Fibroblast of skin of left quadriceps (primary cell): ENCODE measurements around the gene MFSD8.
"Not testable (repeated sequence)": the region's sequence is repeated elsewhere in the genome, so short reads cannot be mapped to it uniquely, and the experiment has no call there.

ENCODE experiments used
- DNase-seq, 2 experiments: peaks; one replicate each; pipeline ENCODE4 v3.0.0-alpha.2; 2013; ENCODE audit warnings: low read depth in 2 of 2

The MFSD8 gene, protein sequence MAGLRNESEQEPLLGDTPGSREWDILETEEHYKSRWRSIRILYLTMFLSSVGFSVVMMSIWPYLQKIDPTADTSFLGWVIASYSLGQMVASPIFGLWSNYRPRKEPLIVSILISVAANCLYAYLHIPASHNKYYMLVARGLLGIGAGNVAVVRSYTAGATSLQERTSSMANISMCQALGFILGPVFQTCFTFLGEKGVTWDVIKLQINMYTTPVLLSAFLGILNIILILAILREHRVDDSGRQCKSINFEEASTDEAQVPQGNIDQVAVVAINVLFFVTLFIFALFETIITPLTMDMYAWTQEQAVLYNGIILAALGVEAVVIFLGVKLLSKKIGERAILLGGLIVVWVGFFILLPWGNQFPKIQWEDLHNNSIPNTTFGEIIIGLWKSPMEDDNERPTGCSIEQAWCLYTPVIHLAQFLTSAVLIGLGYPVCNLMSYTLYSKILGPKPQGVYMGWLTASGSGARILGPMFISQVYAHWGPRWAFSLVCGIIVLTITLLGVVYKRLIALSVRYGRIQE

GRCh38 chr4:127965062-127965802, at the start of gene MFSD8, which contains the start of gene ABHD18:
MFSD8 (minus strand) TSS chr4:127965173; CDS start chr4:127965133, 40 bp downstream.
ABHD18 (plus strand) TSS chr4:127965406; CDS start chr4:127982956, 17,550 bp downstream.
- peak; percentile 96 to 97 for DNase-seq

GRCh38 chr4:128009428-128009827, 44.5 kb upstream of the MFSD8 start:
- no peak for DNase-seq

- DNase-seq, result no peak
Measured at GRCh38 chr4:128006592-128006991, 41.6 kb upstream of the MFSD8 start.

DNA sequence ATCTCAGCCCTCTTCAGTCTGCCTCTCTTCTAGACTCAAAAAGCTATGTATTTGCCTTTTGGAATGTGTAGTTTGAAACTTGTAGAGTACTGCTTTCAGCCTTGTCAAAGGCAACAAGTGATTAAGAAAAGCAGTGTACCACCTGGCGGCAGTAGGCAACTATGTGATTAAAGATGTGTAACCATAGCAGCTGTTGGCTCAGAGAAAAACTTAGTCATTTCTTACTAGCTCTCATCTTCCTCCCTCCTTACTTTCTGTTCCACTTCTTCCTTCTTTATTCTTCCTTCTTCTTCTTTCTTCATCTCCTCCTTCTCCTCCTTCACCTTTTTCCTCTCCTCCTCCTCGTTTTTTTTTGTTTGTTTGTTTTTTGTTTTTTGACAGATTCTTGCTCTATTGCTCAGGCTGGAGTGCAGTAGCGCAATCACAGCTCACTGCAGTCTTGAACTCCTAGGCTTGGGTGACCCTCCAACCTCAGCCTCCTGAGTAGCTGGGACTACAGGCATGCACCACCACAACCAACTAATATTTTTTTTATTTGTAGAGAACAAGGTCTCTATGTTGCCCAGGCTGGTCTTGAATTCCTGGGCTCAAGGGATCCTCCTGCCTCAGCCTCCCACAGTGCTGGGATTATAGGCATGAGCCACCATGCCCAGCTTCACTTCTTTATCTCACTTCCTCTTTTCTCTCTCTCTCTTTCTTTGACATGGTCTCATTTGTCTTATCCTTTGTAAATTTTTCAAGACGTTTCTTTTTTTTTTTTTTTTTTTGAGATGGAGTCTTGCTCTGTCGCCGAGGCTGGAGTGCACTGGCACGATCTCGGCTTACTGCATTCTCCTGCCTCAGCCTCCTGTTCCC, 32.8 kb upstream of the MFSD8 start:
- DNase-seq, result no peak

GRCh38 chr4:127996521-127996920, 31.5 kb upstream of the MFSD8 start:
- not testable (repeated sequence) for DNase-seq

DNA sequence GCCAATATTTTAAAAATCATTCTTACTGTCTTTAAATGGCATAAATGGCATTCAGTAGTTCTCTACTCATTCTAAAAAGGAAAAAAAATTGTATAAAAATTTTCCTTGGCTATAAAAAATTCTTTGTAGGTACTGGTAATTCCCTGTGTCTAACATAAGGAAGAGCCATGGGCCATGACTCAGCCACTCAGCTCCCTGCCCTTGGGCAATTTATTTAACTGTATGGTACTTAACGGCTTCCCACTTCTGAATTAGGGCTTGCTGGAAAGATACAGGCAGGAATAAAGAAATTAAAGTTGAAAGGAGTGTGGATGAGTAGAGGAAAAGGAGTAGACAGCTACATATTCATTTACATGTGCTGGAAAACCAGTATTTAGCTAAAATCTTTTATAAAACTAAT, 30.8 kb upstream of the MFSD8 start:
- DNase-seq, result no peak

DNA sequence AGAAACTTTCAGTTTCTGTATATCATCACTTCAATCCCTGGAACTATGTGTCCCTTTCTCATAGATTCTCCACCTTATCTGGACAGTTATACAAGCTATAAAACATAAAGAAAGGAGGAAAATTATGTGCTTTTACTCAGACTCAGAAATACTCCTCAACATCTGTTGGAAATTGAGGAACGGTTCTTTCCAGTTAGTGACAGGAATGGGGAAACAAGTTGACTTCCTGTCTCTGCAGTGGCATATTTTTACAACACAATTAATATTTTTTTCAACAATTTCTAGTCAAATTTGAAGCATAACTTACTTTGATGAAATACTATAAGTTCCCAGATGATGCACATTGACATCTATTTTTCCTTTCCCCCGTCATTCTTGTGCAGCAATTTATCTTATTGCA, 28.2 kb upstream of the MFSD8 start:
- DNase-seq, result no peak

GRCh38 chr4:127988638-127989037, 23.7 kb upstream of the MFSD8 start:
- no peak for DNase-seq

DNA sequence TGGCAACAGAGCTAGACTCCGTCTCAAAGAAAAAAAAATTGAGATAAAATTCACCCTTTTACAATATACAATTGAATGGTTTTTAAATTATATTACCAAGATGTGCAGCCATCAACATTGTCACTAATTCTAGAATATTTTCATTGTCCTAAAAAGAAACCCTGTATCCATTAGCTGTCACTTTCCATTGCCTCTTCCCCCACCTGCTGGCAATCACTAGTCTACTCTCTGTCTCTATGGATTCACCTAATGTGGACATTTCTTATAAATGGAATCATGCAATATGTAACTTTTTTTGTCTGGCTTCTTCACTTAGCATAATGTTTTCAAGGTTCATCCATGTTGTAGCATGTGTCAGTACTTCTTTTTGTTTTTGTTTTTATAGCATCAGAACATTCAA, 21.0 kb upstream of the MFSD8 start:
- no peak for DNase-seq

GRCh38 chr4:127982445-127982844, 17.5 kb upstream of the MFSD8 start:
- no peak for DNase-seq

- no peak for DNase-seq
Measured at GRCh38 chr4:127978930-127979329, 14.0 kb upstream of the MFSD8 start.

- DNase-seq, result no peak
Measured at GRCh38 chr4:127975121-127975770, 10.3 kb upstream of the MFSD8 start.

- not testable (repeated sequence) for DNase-seq
Measured at GRCh38 chr4:127970925-127971324, 6.0 kb upstream of the MFSD8 start.

DNA sequence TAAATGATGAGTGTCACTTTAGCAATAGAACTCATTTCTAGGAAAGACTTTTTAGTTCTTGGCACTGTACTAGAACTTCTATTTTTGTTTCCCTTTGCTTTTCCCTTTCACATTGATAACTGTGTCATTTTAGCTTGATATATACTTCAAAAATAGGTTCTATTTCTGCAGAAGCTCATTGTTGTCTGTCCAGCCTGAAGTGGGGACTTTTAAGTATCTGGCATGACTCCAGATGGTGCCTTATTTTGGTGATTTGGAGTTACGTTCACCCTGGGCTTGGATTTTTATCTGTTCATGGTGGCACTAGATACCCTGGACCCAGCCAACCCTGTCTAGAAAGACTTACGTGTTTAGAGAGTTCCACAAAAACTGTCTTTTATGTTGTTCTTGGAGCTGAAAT, 3.6 kb upstream of the MFSD8 start:
- no peak for DNase-seq

DNA sequence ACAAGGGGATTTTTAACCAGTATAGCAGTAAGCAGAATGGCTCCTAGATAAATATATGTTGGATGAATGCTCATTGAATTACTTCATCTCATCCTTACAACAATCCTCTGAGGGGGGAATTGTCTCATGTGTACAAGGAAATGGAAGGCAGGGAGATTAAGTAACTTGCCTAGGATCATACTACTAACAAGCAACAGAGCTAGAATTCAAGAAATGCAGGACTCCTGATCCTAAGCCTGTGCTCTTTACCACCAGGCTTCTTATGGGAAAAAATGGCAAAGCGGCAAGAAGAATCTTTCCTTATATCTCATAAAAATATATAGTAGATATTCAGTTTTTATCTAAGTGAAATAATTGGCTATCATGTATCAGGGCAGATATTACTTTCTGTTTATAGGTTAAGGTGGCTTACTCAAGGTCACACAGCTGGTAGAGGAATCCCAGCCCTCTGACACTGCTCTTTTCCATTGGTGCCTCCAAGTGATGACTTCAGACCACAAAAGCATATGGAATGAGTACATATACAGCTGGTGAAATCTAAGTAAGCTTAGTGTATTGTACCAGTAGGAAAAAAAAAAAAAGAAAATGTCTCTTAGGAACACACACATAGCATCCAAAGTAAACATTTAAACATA, 2.3 kb upstream of the MFSD8 start:
- DNase-seq, result no peak

- no peak for DNase-seq
Measured at GRCh38 chr4:127965803-127966175, 816 bp upstream of the MFSD8 start.

DNA sequence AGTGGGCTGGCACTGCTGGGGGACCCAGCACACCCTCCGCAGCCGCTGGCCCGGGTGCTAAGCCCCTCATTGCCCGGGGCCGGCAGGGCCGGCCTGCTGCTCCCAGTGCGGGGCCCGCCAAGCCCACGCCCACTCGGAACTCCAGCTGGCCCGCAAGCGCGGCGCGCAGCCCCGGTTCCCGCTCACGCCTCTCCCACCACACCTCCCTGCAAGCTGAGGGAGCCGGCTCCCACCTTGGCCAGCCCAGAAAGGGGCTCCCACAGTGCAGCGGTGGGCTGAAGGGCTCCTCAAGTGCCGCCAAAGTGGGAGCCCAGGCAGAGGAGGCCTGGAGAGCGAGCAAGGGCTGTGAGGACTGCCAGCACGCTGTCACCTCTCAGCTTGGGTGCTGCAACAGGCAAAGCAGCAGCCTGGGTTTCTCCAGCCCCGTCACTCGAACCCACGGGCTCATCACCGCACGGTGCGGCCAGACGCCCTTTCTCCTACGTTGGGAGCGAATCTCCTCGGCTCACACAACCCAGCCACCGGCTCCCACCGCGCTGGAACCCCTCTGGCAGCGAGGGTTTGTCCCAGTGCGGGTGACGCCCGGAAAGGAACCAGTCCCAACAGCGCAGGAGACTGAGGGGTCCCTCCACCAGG, 429 bp downstream of the MFSD8 start:
- DNase-seq, result not testable (repeated sequence)

DNA sequence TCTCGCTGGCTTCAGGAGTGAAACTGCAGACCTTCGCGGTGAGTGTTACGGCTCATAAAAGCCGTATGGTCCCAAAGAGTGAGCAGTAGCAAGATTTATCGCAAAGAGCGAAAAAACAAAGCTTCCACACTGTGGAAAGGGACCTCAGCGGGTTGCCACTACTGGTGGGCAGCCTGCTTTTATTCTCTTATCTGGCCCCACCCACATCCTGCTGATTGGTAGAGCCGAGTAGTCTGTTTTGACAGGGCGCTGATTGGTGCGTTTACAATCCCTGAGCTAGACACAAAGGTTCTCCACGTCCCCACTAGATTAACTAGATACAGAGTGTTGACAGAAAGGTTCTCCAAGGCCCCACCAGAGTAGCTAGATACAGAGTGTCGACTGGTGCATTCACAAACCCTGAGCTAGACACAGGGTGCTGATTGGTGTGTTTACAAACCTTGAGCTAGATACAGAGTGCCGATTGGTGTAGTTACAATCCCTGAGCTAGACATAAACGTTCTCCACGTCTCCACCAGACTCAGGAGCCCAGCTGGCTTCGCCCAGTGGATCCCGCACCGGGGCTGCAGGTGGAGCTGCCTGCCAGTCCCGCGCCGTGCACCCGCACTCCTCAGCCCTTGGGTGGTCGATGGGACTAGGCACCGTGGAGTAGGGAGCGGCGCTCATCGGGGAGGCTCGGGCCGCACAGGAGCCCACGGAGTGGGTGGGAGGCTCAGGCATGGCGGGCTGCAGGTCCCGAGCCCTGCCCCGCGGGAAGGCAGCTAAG, 1.2 kb downstream of the MFSD8 start:
- not testable (repeated sequence) for DNase-seq

- DNase-seq, result no peak
Measured at GRCh38 chr4:127959794-127960193, 5.2 kb downstream of the MFSD8 start.

- no peak for DNase-seq
Measured at GRCh38 chr4:127957105-127957504, 7.9 kb downstream of the MFSD8 start.
